HL-60 (cell line): ENCODE data around the gene MTCL1.

ENCODE experiments used
- CTCF ChIP-seq: IDR thresholded peaks from one replicate; pipeline ENCODE4 v1.5.1; 2011; ENCODE audit warnings: low read length, control low read depth, inconsistent platforms; ENCODE audit not compliant: insufficient read depth
- POLR2AphosphoS5 ChIP-seq: IDR thresholded peaks from 2 replicates; pipeline ENCODE4 v1.6.1; 2012; ENCODE audit warnings: low read depth
- SPI1 ChIP-seq: IDR thresholded peaks from 2 replicates; pipeline ENCODE4 v1.6.1; 2012; ENCODE audit warnings: low read depth, mild to moderate bottlenecking, borderline replicate concordance

- TF ChIP-seq CTCF, result no peak
- no peak for TF ChIP-seq POLR2AphosphoS5
- no peak for TF ChIP-seq SPI1
Observed at GRCh38 chr18:8675057-8675456, 30.3 kb upstream of the MTCL1 start.
